ENCODE data around the gene PARP8.
A peak's percentile ranks its signal among the peaks of the same experiment; 100 is the strongest.

- no peak for TF ChIP-seq RAD21 (IDR thresholded peaks at IDR 0.05; ENCODE audit: low read length)
- TF ChIP-seq CEBPB (IDR thresholded peaks at IDR 0.05; ENCODE audit: low read depth, low read length) = no peak
- no peak for TF ChIP-seq CTCF (conservative IDR thresholded peaks at IDR 0.05; ENCODE audit: low read depth, low read length)
- no peak for TF ChIP-seq USF2 (IDR thresholded peaks at IDR 0.05; ENCODE audit: low read depth, low read length)
- no peak for TF ChIP-seq NFE2L2 (IDR thresholded peaks at IDR 0.05; ENCODE audit: low read depth, low read length)
- peak; percentile 51; the same call in 1 of the 2 replicates for TF ChIP-seq POLR2A (IDR thresholded peaks at IDR 0.05; ENCODE audit: low read depth, low read length)
- TF ChIP-seq MAZ (IDR thresholded peaks at IDR 0.05; ENCODE audit: borderline replicate concordance, low read depth, low read length) = peak; percentile 21; the same call in 1 of the 2 replicates
- no peak for TF ChIP-seq MAFK (IDR thresholded peaks at IDR 0.05; ENCODE audit: low read depth, low read length)
- no peak for TF ChIP-seq FOS (IDR thresholded peaks at IDR 0.05; ENCODE audit: low read depth, low read length)
- no peak for TF ChIP-seq MXI1 (IDR thresholded peaks at IDR 0.05; ENCODE audit: borderline replicate concordance, low read depth, low read length)
- no peak for TF ChIP-seq ELK1 (IDR thresholded peaks at IDR 0.05; ENCODE audit: borderline replicate concordance, low read depth, low read length)
Measured at GRCh38 chr5:50667653-50668595, 1.5 kb downstream of the PARP8 start.

Data from IMR-90 (cell line).